GM12892 (cell line): Measurements from ENCODE around the gene ARL6IP5.

Source experiments
- POLR2A ChIP-seq: IDR thresholded peaks from 2 replicates; pipeline ENCODE4 v1.6.1; 2011; ENCODE audit warnings: low read depth, low read length, control low read depth
- POLR2AphosphoS5 ChIP-seq: IDR thresholded peaks from 2 replicates; pipeline ENCODE4 v1.6.1; 2011; ENCODE audit warnings: low read depth, low read length, control low read depth

DNA sequence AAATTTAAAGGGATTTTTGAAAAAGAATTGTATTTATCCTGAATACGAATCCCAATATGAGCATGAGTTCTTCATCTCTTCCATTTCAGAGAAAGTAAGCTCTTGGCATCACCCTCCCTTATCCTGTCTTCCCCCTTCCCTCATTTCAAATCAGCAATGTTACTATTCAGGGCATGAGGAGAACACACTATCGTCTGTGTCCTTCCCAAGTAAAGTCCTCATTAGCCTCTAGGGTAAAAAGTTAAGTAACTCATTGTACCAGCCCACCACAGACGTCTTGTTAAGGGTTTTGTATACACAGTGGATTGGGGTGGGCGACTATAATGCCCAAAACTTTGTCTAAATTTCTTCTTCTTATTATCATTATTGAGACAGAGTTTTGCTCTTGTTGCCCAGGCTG lies 14.8 kb downstream of the ARL6IP5 start:
- no peak for TF ChIP-seq POLR2A
- TF ChIP-seq POLR2AphosphoS5: no peak
